H1 (cell line): ENCODE data around the gene MACROD2. TPM values are rescaled to one million over a fixed set of nuclear protein-coding genes. Genes with fewer than 3 reads are reported as not detected.
A peak's percentile ranks its signal among the peaks of the same experiment; 100 is the strongest.

ENCODE experiments used
- CTCF ChIA-PET: fragments of 300-600 bp; sonication (Branson Sonifier 250); formaldehyde crosslinking; loops from one replicate; lab custom pipeline; 2021; ENCODE audit not compliant: partially characterized antibody; lab: Charles Lee
- POLR2A ChIA-PET: fragments of 300-600 bp; sonication (Branson Sonifier 250); formaldehyde crosslinking; loops from one replicate; lab custom pipeline; 2021; ENCODE audit warnings: inconsistent platforms; ENCODE audit not compliant: partially characterized antibody; lab: Charles Lee
- DNase-seq, 2 experiments: peaks; one replicate each; pipeline versions ENCODE4 v3.0.0 to v3.0.0-alpha.2; 2010 to 2022; ENCODE audit warnings: low spot score in 2 of 2, low read depth in 1 of 2, mixed read lengths in 1 of 2
- FAIRE-seq: peaks from 2 replicates; lab custom pipeline; 2011; peaks lifted over from hg19 to GRCh38; lab: Jason Lieb, UNC
- H2AFZ ChIP-seq: 2 replicates; pipeline ENCODE4 v1.8.1; 2012; ENCODE audit warnings: low read length, inconsistent platforms
- H2AK5ac ChIP-seq: 2 replicates; pipeline ENCODE4 v1.6.1; 2013; ENCODE audit warnings: low read depth, low read length
- H2BK120ac ChIP-seq: replicated peaks from 2 replicates; pipeline ENCODE3; 2013; ENCODE audit warnings: low read depth, low read length, inconsistent platforms
- H2BK12ac ChIP-seq: 2 replicates; pipeline ENCODE4 v1.6.1; 2013; ENCODE audit warnings: low read depth, low read length
- H2BK15ac ChIP-seq: 2 replicates; pipeline ENCODE4 v1.6.1; 2013; ENCODE audit warnings: low read length
- H2BK20ac ChIP-seq: 2 replicates; pipeline ENCODE4 v1.6.1; 2013; ENCODE audit warnings: low read length
- H2BK5ac ChIP-seq: 2 replicates; pipeline ENCODE4 v1.6.1; 2013; ENCODE audit warnings: low read depth, low read length
- H3K14ac ChIP-seq: 2 replicates; pipeline ENCODE4 v1.6.1; 2013; ENCODE audit warnings: inconsistent platforms; ENCODE audit not compliant: insufficient read length
- H3K18ac ChIP-seq: 2 replicates; pipeline ENCODE4 v1.6.1; 2013; ENCODE audit warnings: low read length; ENCODE audit errors: extremely low read depth
- H3K23ac ChIP-seq: 2 replicates; pipeline ENCODE4 v1.6.1; 2013; ENCODE audit warnings: inconsistent platforms; ENCODE audit not compliant: insufficient read length
- H3K23me2 ChIP-seq: 2 replicates; pipeline ENCODE4 v1.6.1; 2013; ENCODE audit warnings: low read depth, low read length
- H3K27ac ChIP-seq: 2 replicates; pipeline ENCODE4 v1.6.1; 2011; ENCODE audit warnings: low read depth, low read length, inconsistent platforms
- H3K27me3 ChIP-seq, 4 experiments: replicated peaks in 1 of 4; 1 replicate in 1 of 4; 2 replicates in 3 of 4; pipeline versions ENCODE4 v1.6.1 to v1.8.1; 2011 to 2013; ENCODE audit warnings: low read length in 3 of 4, mild to moderate bottlenecking in 3 of 4, inconsistent platforms in 2 of 4, mixed read lengths in 2 of 4, moderate library complexity in 1 of 4; ENCODE audit not compliant: control insufficient read depth in 3 of 4, insufficient read depth in 3 of 4; ENCODE audit errors: extremely low read depth in 1 of 4
- H3K36me3 ChIP-seq, 4 experiments: 2 replicates each; pipeline versions ENCODE4 v1.6.1 to v1.8.1; 2011 to 2013; ENCODE audit warnings: mild to moderate bottlenecking in 4 of 4, low read length in 3 of 4, moderate library complexity in 2 of 4, control low read depth in 1 of 4, inconsistent platforms in 1 of 4; ENCODE audit not compliant: insufficient read depth in 4 of 4, control insufficient read depth in 2 of 4
- H3K4ac ChIP-seq: replicated peaks from 2 replicates; pipeline ENCODE3; 2013; ENCODE audit warnings: low read length, low read depth, mixed read lengths, inconsistent platforms; ENCODE audit not compliant: insufficient read length
- H3K4me1 ChIP-seq, 4 experiments: replicated peaks in 1 of 4; 1 replicate in 1 of 4; 2 replicates in 3 of 4; pipeline versions ENCODE4 v1.6.1 to v1.8.1; 2011 to 2013; ENCODE audit warnings: low read length in 3 of 4, inconsistent platforms in 2 of 4, mixed read lengths in 1 of 4; ENCODE audit not compliant: insufficient read depth in 4 of 4, control insufficient read depth in 3 of 4
- H3K4me2 ChIP-seq, 2 experiments: 2 replicates each; pipeline versions ENCODE4 v1.6.1 to v1.8.1; 2011 to 2013; ENCODE audit warnings: low read depth in 2 of 2, low read length in 2 of 2, control low read depth in 1 of 2, inconsistent platforms in 1 of 2, mild to moderate bottlenecking in 1 of 2; ENCODE audit not compliant: insufficient read depth in 1 of 2
- H3K4me3 ChIP-seq, 4 experiments: fragments of 200-600, 300-600 bp in 1 of 4; sonication (generic), shearing (Covaris generic), sonication (Bioruptor Twin) in 1 of 4; 2 replicates each; pipeline versions ENCODE4 v1.5.1 to v1.8.1; 2011 to 2016; ENCODE audit warnings: low read length in 4 of 4, low read depth in 3 of 4, control low read depth in 2 of 4, inconsistent platforms in 2 of 4, mild to moderate bottlenecking in 2 of 4, mixed read lengths in 1 of 4, moderate library complexity in 1 of 4; ENCODE audit not compliant: insufficient read depth in 2 of 4; ENCODE audit errors: extremely low read depth in 1 of 4
- H3K56ac ChIP-seq: replicated peaks from 2 replicates; pipeline ENCODE3; 2013; ENCODE audit warnings: low read depth, mild to moderate bottlenecking, mixed read lengths, low read length, inconsistent platforms; ENCODE audit not compliant: insufficient read length
- H3K79me1 ChIP-seq: 2 replicates; pipeline ENCODE4 v1.6.1; 2013; ENCODE audit warnings: low read depth, low read length, control low read depth
- H3K79me2 ChIP-seq, 2 experiments: 2 replicates each; pipeline versions ENCODE4 v1.6.1 to v1.8.1; 2012 to 2013; ENCODE audit warnings: low read length in 2 of 2, mild to moderate bottlenecking in 2 of 2, inconsistent platforms in 1 of 2; ENCODE audit not compliant: insufficient read depth in 2 of 2, control insufficient read depth in 1 of 2
- H3K9ac ChIP-seq, 4 experiments: replicated peaks in 1 of 4; 1 replicate in 1 of 4; 2 replicates in 3 of 4; pipeline versions ENCODE4 v1.6.1 to v1.8.1; 2011 to 2013; ENCODE audit warnings: low read depth in 3 of 4, low read length in 3 of 4, control low read depth in 2 of 4, mild to moderate bottlenecking in 2 of 4, moderate library complexity in 2 of 4, inconsistent platforms in 1 of 4; ENCODE audit errors: extremely low read depth in 1 of 4
- H3K9me3 ChIP-seq, 2 experiments: 2 replicates each; pipeline versions ENCODE4 v1.6.1 to v1.8.1; 2012 to 2013; ENCODE audit warnings: mild to moderate bottlenecking in 2 of 2, moderate library complexity in 2 of 2, control low read depth in 1 of 2, inconsistent platforms in 1 of 2, low read depth in 1 of 2, low read length in 1 of 2, mixed read lengths in 1 of 2; ENCODE audit not compliant: insufficient read depth in 2 of 2
- H4K20me1 ChIP-seq, 2 experiments: replicated peaks in 1 of 2; 2 replicates each; pipeline versions ENCODE3 to v1.8.1; 2011 to 2013; ENCODE audit warnings: inconsistent platforms in 2 of 2, low read length in 2 of 2, mild to moderate bottlenecking in 1 of 2; ENCODE audit not compliant: insufficient read depth in 2 of 2, control insufficient read depth in 1 of 2
- H4K5ac ChIP-seq: 2 replicates; pipeline ENCODE4 v1.6.1; 2013; ENCODE audit warnings: low read length, low read depth, mixed read lengths, inconsistent platforms; ENCODE audit not compliant: insufficient read length
- H4K8ac ChIP-seq: 2 replicates; pipeline ENCODE4 v1.8.0; 2013; ENCODE audit warnings: mild to moderate bottlenecking, moderate library complexity, low read length, inconsistent platforms; ENCODE audit not compliant: insufficient read depth; ENCODE audit errors: extremely low read depth
- H4K91ac ChIP-seq: replicated peaks from 2 replicates; pipeline ENCODE3; 2013; ENCODE audit warnings: low read length, mixed read lengths, inconsistent platforms; ENCODE audit not compliant: insufficient read length
- ATF3 ChIP-seq: IDR thresholded peaks from 2 replicates; pipeline ENCODE4 v1.6.1; 2011; ENCODE audit warnings: low read depth, mild to moderate bottlenecking, low read length; ENCODE audit not compliant: insufficient read depth
- BCL11A ChIP-seq, 2 experiments: IDR thresholded peaks; one replicate each; pipeline ENCODE4 v1.6.1; 2011; ENCODE audit warnings: low read depth in 2 of 2, low read length in 2 of 2, mild to moderate bottlenecking in 2 of 2
- CTBP2 ChIP-seq: IDR thresholded peaks from 2 replicates; pipeline ENCODE4 v1.7.0; 2011; ENCODE audit warnings: borderline replicate concordance, mild to moderate bottlenecking, moderate library complexity, mixed read lengths, low read length; ENCODE audit not compliant: insufficient read depth, insufficient read length
- E2F6 ChIP-seq: IDR thresholded peaks from 2 replicates; pipeline ENCODE4 v1.6.1; 2012; ENCODE audit warnings: inconsistent platforms
- GABPA ChIP-seq: IDR thresholded peaks from 2 replicates; pipeline ENCODE4 v1.6.1; 2011; ENCODE audit warnings: mild to moderate bottlenecking, low read length, moderate library complexity, borderline replicate concordance; ENCODE audit not compliant: insufficient read depth
- GTF2F1 ChIP-seq: IDR thresholded peaks from 2 replicates; pipeline ENCODE4 v1.6.1; 2012; ENCODE audit warnings: low read depth, low read length, improper control_type of control experiment, borderline replicate concordance
- KDM1A ChIP-seq: fragments of 200-600, 300-600 bp; sonication (generic); IDR thresholded peaks from 2 replicates; pipeline ENCODE4 v1.7.1; 2016; ENCODE audit warnings: mild to moderate bottlenecking, low read length, borderline replicate concordance
- PHF8 ChIP-seq: fragments of 200-600 bp; sonication (generic); conservative IDR thresholded peaks from 2 replicates; pipeline ENCODE4 v1.7.1; 2012; ENCODE audit warnings: low read depth, mild to moderate bottlenecking, inconsistent platforms, low read length, moderate library complexity
- SP1 ChIP-seq: IDR thresholded peaks from 2 replicates; pipeline ENCODE4 v1.6.1; 2011; ENCODE audit warnings: low read depth, low read length
- YY1 ChIP-seq: IDR thresholded peaks from 2 replicates; pipeline ENCODE4 v1.6.1; 2011; ENCODE audit warnings: low read depth, mild to moderate bottlenecking, low read length
- WGBS, 2 experiments: shearing (Covaris generic) in 1 of 2; methylation state at CpG; one replicate each; pipeline versions ENCODE4 v1.1.6 to v1.1.7; 2013 to 2015; ENCODE audit warnings: low lambda C conversion rate in 2 of 2, mixed read lengths in 2 of 2, inconsistent platforms in 1 of 2, low coverage in 1 of 2, missing lambda C conversion rate in 1 of 2; ENCODE audit not compliant: insufficient replicate concordance in 2 of 2, insufficient coverage in 1 of 2, insufficient read length in 1 of 2; ENCODE audit errors: extremely low coverage in 1 of 2, missing lambda C conversion rate in 1 of 2; 5-methylcytosine and 5-hydroxymethylcytosine counted together
- polyA plus RNA-seq, 7 experiments: library from polyadenylated mRNA; depleted of rRNA in 3 of 7; stranded (reverse) in 5 of 7; unstranded in 2 of 7; fragments of >200 nt in 5 of 7; fragments of 200-250 nt in 2 of 7; gene quantifications; 1 replicate in 5 of 7; 2 replicates in 1 of 7; 4 replicates in 1 of 7; pipeline versions ENCODE4 v1.2.1 to v1.2.3, GENCODE V29; 2011 to 2013; ENCODE audit warnings: missing spikeins in 2 of 7, mixed read lengths in 2 of 7
- total RNA-seq: library from RNA; stranded (reverse); fragmentation: NEBNext Ultra II Directional; extraction: Animal tissue kit (Norgen Biotek cat#: 25700); gene quantifications from 2 replicates; pipeline ENCODE4 v1.2.1, GENCODE V29; 2021

MACROD2 gene
- total and polyA plus RNA-seq, 2 of the 8 experiments (the other 6 are each of a cell fraction or from before 2014, with no cell fraction given): 0.70 to 3.9 TPM

DNA sequence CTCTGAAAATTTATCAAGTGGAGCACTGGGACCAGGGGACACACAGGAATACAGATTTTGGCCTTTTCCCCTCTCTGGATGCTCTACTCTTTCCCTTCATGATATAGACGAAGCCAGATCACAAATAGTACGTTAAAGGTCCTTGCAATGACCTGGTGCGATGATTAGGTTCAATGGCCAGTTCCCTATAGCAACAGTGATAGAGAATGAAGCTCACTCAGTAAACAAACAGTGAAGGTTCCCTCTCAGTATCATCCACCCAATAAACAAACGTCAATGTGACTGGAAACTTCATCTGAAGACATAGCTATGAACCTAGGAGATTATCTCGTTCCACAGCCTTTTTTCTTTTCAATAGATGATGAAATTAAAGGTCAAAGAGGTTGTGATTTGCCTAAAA lies 1981.7 kb downstream of the MACROD2 start:
- no peak overlapping the region for H3K23ac ChIP-seq
- no peak for TF ChIP-seq ATF3
- no peak for TF ChIP-seq E2F6
- TF ChIP-seq BCL11A (IDR thresholded peaks at IDR 0.05; ENCODE audit: low read depth in 2 of 2, low read length in 2 of 2): no peak
- no peak for TF ChIP-seq PHF8
- TF ChIP-seq SP1: no peak
- TF ChIP-seq GTF2F1: no peak
- no peak for TF ChIP-seq YY1
- no peak for TF ChIP-seq CTBP2
- no peak for TF ChIP-seq GABPA
- TF ChIP-seq KDM1A: no peak
- peak overlapping the region; percentile 82 for H4K5ac ChIP-seq
- peaks cover 5 to 10% of the 10 kb centered on the region in 2 experiments; a peak in 3 of 4 replicates for H3K9me3 ChIP-seq
- FAIRE-seq (peak; percentile 69), DNase-seq (no peak)
- H3K79me2 ChIP-seq: no peaks in the 10 kb centered on the region
- 59% methylated on average over 5 of the region's 5 CpGs; no CpG with 5 or more reads in 1 of the 2 experiments for WGBS, 2 experiments
- ChIA-PET CTCF (interaction anchor here (1.1 kb wide), 1 partner anchor 9 kb away, joined by 3 read pairs; no protein-coding TSS in a partner anchor), POLR2A (interaction anchor here (1.7 kb wide), 1 partner anchor 9 kb away, joined by 4 read pairs; no protein-coding TSS in a partner anchor)
- no peak overlapping the region for H2BK15ac ChIP-seq
- no peak overlapping the region for H3K14ac ChIP-seq
- H2AFZ ChIP-seq: 0 out of 2 replicates have a peak overlapping the region, but pooled peaks have one; percentile 61
- peak overlapping the region; percentile 60 for H3K56ac ChIP-seq
- H3K27me3 ChIP-seq: no peaks in the 10 kb centered on the region
- peak overlapping the region; percentile 78 for H3K27ac ChIP-seq
- no peak overlapping the region for H3K9ac ChIP-seq
- peaks cover 0 to 13% (median 0%) of the 10 kb centered on the region in 4 experiments; a peak in 1 of 8 replicates for H3K36me3 ChIP-seq
- peak overlapping the region; percentile 30; the same call in 1 of the 2 replicates for H2BK5ac ChIP-seq
- peak overlapping the region in 1 of 2 experiments; percentile 47; a peak in 2 of 4 replicates for H3K4me2 ChIP-seq
- no peaks in the 10 kb centered on the region for H3K79me1 ChIP-seq
- H3K4me3 ChIP-seq: peak overlapping the region in 1 of 4 experiments; percentile 25; a peak in 1 of 8 replicates
- H2AK5ac ChIP-seq: peak overlapping the region; percentile 53; the same call in 1 of the 2 replicates
- peak overlapping the region; percentile 33 for H3K18ac ChIP-seq
- peak overlapping the region; percentile 4; the same call in 1 of the 2 replicates for H2BK20ac ChIP-seq
- H2BK12ac ChIP-seq: peak overlapping the region; percentile 13
- H4K91ac ChIP-seq: peak overlapping the region; percentile 82
- peak overlapping the region; percentile 30 for H3K4ac ChIP-seq
- H4K20me1 ChIP-seq: no peaks in the 10 kb centered on the region
- peak overlapping the region; percentile 63 for H2BK120ac ChIP-seq
- no peak overlapping the region for H4K8ac ChIP-seq
- no peaks in the 10 kb centered on the region for H3K23me2 ChIP-seq
- peaks cover 0 to 21% (median 12%) of the 10 kb centered on the region in 4 experiments; a peak in 4 of 7 replicates for H3K4me1 ChIP-seq
